A549 (cell line): ENCODE measurements around the gene CARD9. TPM values are rescaled to one million over a fixed set of nuclear protein-coding genes. Genes with fewer than 3 reads are reported as not detected.

ENCODE experiments used
- ATAC-seq, 2 experiments: fragments of 200-7000 bp in 1 of 2; fragments of >200 bp in 1 of 2; cut with Nextera tagmentation in 1 of 2; cut with Tn5 transposase in 1 of 2; 3 replicates each; pipeline versions ENCODE4 v1.8.0 to v1.9.1; 2018 to 2020; ENCODE audit warnings: mild to moderate bottlenecking in 1 of 2, moderate library complexity in 1 of 2
- CTCF ChIA-PET: fragments of 300-600 bp; sonication (Branson Sonifier 250); formaldehyde crosslinking; extraction: SDS; loops from one replicate; lab custom pipeline; 2021; ENCODE audit warnings: antibody characterized with exemption, inconsistent platforms; lab: Yijun Ruan, JAX
- POLR2A ChIA-PET: fragments of 350-600 bp; formaldehyde crosslinking; extraction: SDS; loops from one replicate; lab custom pipeline; 2021; ENCODE audit warnings: antibody characterized with exemption, inconsistent platforms; lab: Yijun Ruan, JAX
- DNase-seq, 2 experiments: peaks; one replicate each; pipeline versions ENCODE4 v3.0.0 to v3.0.0-alpha.2; 2011 to 2016; ENCODE audit warnings: low read depth in 1 of 2, low spot score in 1 of 2
- FAIRE-seq: peaks from 2 replicates; lab custom pipeline; 2011; peaks lifted over from hg19 to GRCh38; lab: Jason Lieb, UNC
- H3K27ac ChIP-seq, 2 experiments: fragments of >200 bp; sonication (Bioruptor Twin); formaldehyde crosslinking; 3 replicates each; pipeline ENCODE4 v1.5.1; 2016 to 2017
- H3K4me1 ChIP-seq: fragments of >200 bp; sonication (Bioruptor Twin); formaldehyde crosslinking; 3 replicates; pipeline ENCODE4 v1.6.1; 2016
- H3K4me2 ChIP-seq: fragments of >200 bp; sonication (Bioruptor Twin); formaldehyde crosslinking; 3 replicates; pipeline ENCODE4 v1.6.1; 2016
- H3K4me3 ChIP-seq: fragments of >200 bp; sonication (Bioruptor Twin); formaldehyde crosslinking; 3 replicates; pipeline ENCODE4 v1.5.1; 2016
- H3K9me3 ChIP-seq: fragments of >200 bp; sonication (Bioruptor Twin); formaldehyde crosslinking; 3 replicates; pipeline ENCODE4 v1.6.1; 2016
- ATOH8 ChIP-seq: fragments of 250-450 bp; sonication (Bioruptor Pico); IDR thresholded peaks from 2 replicates; pipeline ENCODE4 v1.5.0; 2020; ENCODE audit warnings: low read depth, mild to moderate bottlenecking, moderate library complexity
- BCL3 ChIP-seq: fragments of >200 bp; sonication (Bioruptor Twin); formaldehyde crosslinking; IDR thresholded peaks from 3 replicates; pipeline ENCODE4 v1.6.1; 2016
- CEBPB ChIP-seq, 2 experiments: fragments of >200 bp in 1 of 2; sonication (Bioruptor Twin) in 1 of 2; formaldehyde crosslinking in 1 of 2; IDR thresholded peaks; 2 replicates each; pipeline ENCODE4 v1.6.1; 2012 to 2016
- CTCF ChIP-seq: fragments of >200 bp; sonication (Bioruptor Twin); formaldehyde crosslinking; IDR thresholded peaks from 3 replicates; pipeline ENCODE4 v1.5.1; 2016
- EHF ChIP-seq: fragments of 250-450 bp; sonication (Bioruptor Pico); IDR thresholded peaks from 2 replicates; pipeline ENCODE4 v1.5.0; 2020; ENCODE audit warnings: mild to moderate bottlenecking
- FOSB ChIP-seq: fragments of 250-450 bp; sonication (Bioruptor Pico); IDR thresholded peaks from 2 replicates; pipeline ENCODE4 v1.5.0; 2020; ENCODE audit warnings: mild to moderate bottlenecking, moderate library complexity
- GATA3 ChIP-seq: IDR thresholded peaks from 2 replicates; pipeline ENCODE4 v1.6.1; 2012; ENCODE audit warnings: borderline replicate concordance
- HDAC2 ChIP-seq: fragments of 200-600 bp; sonication (generic); IDR thresholded peaks from 2 replicates; pipeline ENCODE4 v1.6.1; 2016
- HMGXB4 ChIP-seq: fragments of 250-450 bp; sonication (Bioruptor Pico); IDR thresholded peaks from 2 replicates; pipeline ENCODE4 v1.5.0; 2021; ENCODE audit warnings: mild to moderate bottlenecking, moderate library complexity, borderline replicate concordance
- HOXA7 ChIP-seq: fragments of 250-450 bp; sonication (Bioruptor Pico); IDR thresholded peaks from 2 replicates; pipeline ENCODE4 v1.5.0; 2020; ENCODE audit warnings: mild to moderate bottlenecking, moderate library complexity
- HOXB5 ChIP-seq: fragments of 250-450 bp; sonication (Bioruptor Pico); IDR thresholded peaks from 2 replicates; pipeline ENCODE4 v1.5.0; 2020; ENCODE audit warnings: mild to moderate bottlenecking, moderate library complexity
- JUN ChIP-seq, 2 experiments: fragments of >200 bp; sonication (Bioruptor Twin); formaldehyde crosslinking; IDR thresholded peaks; 2 replicates in 1 of 2; 3 replicates in 1 of 2; pipeline ENCODE4 v1.6.1; 2016 to 2017
- KDM5A ChIP-seq: fragments of 200-600 bp; sonication (generic); IDR thresholded peaks from 2 replicates; pipeline ENCODE4 v1.6.1; 2016; ENCODE audit warnings: antibody characterized with exemption, mild to moderate bottlenecking
- MAZ ChIP-seq: fragments of 150-350 bp; IDR thresholded peaks from 2 replicates; pipeline ENCODE4 v1.6.1; 2014; ENCODE audit warnings: antibody characterized with exemption, low read depth, low read length, borderline replicate concordance
- MYC ChIP-seq: IDR thresholded peaks from 2 replicates; pipeline ENCODE4 v1.6.1; 2012; ENCODE audit warnings: mild to moderate bottlenecking, inconsistent platforms, low read length, improper control_type of control experiment, borderline replicate concordance
- NFE2L2 ChIP-seq: fragments of 150-350 bp; conservative IDR thresholded peaks from 2 replicates; pipeline ENCODE4 v1.6.1; 2014; ENCODE audit warnings: low read length
- NPAS2 ChIP-seq: fragments of 250-450 bp; sonication (Bioruptor Pico); IDR thresholded peaks from 2 replicates; pipeline ENCODE4 v1.8.0; 2022; ENCODE audit warnings: mild to moderate bottlenecking, moderate library complexity, borderline replicate concordance
- NR3C1 ChIP-seq: fragments of >200 bp; sonication (Bioruptor Twin); formaldehyde crosslinking; IDR thresholded peaks from 3 replicates; pipeline ENCODE4 v1.6.1; 2017
- PBX3 ChIP-seq: IDR thresholded peaks from 2 replicates; pipeline ENCODE4 v1.6.1; 2012
- POLR2A ChIP-seq: IDR thresholded peaks from 2 replicates; pipeline ENCODE4 v1.6.1; 2012; ENCODE audit warnings: mild to moderate bottlenecking, low read length
- RAD21 ChIP-seq, 2 experiments: fragments of >200 bp in 1 of 2; sonication (Bioruptor Twin) in 1 of 2; formaldehyde crosslinking in 1 of 2; IDR thresholded peaks in 1 of 2; conservative IDR thresholded peaks in 1 of 2; 2 replicates in 1 of 2; 3 replicates in 1 of 2; pipeline ENCODE4 v1.6.1; 2012 to 2018; ENCODE audit warnings: inconsistent platforms in 1 of 2
- RARB ChIP-seq: fragments of 250-450 bp; sonication (Bioruptor Pico); IDR thresholded peaks from 2 replicates; pipeline ENCODE4 v1.8.0; 2021; ENCODE audit warnings: mild to moderate bottlenecking, moderate library complexity
- RCOR1 ChIP-seq: fragments of 150-350 bp; IDR thresholded peaks from 2 replicates; pipeline ENCODE4 v1.6.1; 2014; ENCODE audit warnings: antibody characterized with exemption, low read length, low read depth
- SMC3 ChIP-seq: fragments of >200 bp; sonication (Bioruptor Twin); formaldehyde crosslinking; IDR thresholded peaks from 3 replicates; pipeline ENCODE4 v1.6.1; 2018; ENCODE audit warnings: inconsistent platforms
- SREBF2 ChIP-seq: fragments of 450-650 bp; IDR thresholded peaks from 2 replicates; pipeline ENCODE4 v1.6.1; 2014; ENCODE audit warnings: mild to moderate bottlenecking, moderate library complexity
- USF2 ChIP-seq: fragments of 450-650 bp; IDR thresholded peaks from 2 replicates; pipeline ENCODE4 v1.6.1; 2014; ENCODE audit warnings: antibody characterized with exemption
- ZC3H11A ChIP-seq: fragments of 450-650 bp; IDR thresholded peaks from 2 replicates; pipeline ENCODE4 v1.6.1; 2014; ENCODE audit warnings: antibody characterized with exemption, mild to moderate bottlenecking
- WGBS: methylation state at CpG from one replicate; pipeline ENCODE4 v1.1.6; 2017; ENCODE audit errors: missing lambda C conversion rate; 5-methylcytosine and 5-hydroxymethylcytosine counted together
- polyA plus RNA-seq, 4 experiments: library from polyadenylated mRNA; depleted of rRNA in 3 of 4; stranded (reverse); fragments of >200 nt; fragmentation: RNase III in 1 of 4; extraction: RNeasy Plus Mini Kit Qiagen cat#74134 plus additional on column Dnase treatment in 1 of 4; gene quantifications; 2 replicates in 3 of 4; 3 replicates in 1 of 4; pipeline ENCODE4 v1.2.3, GENCODE V29; 2011 to 2017

CARD9 gene
- polyA plus RNA-seq, 2 of the 4 experiments (the other 2 are of a cell fraction), result 0.21 to 0.94 TPM

GRCh38 chr9:136337416-136338395 lies 35.8 kb downstream of the CARD9 start:
- FAIRE-seq (no peak), DNase-seq (no peak), ATAC-seq (no peak)
- TF ChIP-seq CTCF, result no peak
- TF ChIP-seq NPAS2 (CRISPR knock-in tag), result no peak
- TF ChIP-seq FOSB, result no peak
- TF ChIP-seq SREBF2, result no peak
- no peak for TF ChIP-seq KDM5A
- TF ChIP-seq POLR2A, result no peak
- no peak for TF ChIP-seq NFE2L2
- no peak for TF ChIP-seq USF2
- no peak for TF ChIP-seq ZC3H11A
- no peak for TF ChIP-seq NR3C1
- TF ChIP-seq ATOH8, result no peak
- TF ChIP-seq CEBPB (IDR thresholded peaks at IDR 0.05), result no peak
- TF ChIP-seq HOXB5 (CRISPR knock-in tag), result no peak
- TF ChIP-seq HOXA7, result no peak
- no peak for TF ChIP-seq RARB (CRISPR knock-in tag)
- no peak for TF ChIP-seq SMC3
- H3K4me2 ChIP-seq, result no peak overlapping the region
- ChIA-PET CTCF (interaction anchor here (0.7 to 3.2 kb wide), 17 partner anchors 8 to 294 kb away, joined by 3 to 15 read pairs (median 4); partner anchors contain the start of genes DNLZ and GPSM1), POLR2A (interaction anchor here (0.8 kb wide), 1 partner anchor 25 kb away, joined by 3 read pairs; no protein-coding TSS in a partner anchor)
- no peaks in the 10 kb centered on the region for H3K9me3 ChIP-seq
- H3K27ac ChIP-seq, result no peak overlapping the region
- 92% methylated on average over 31 of the region's 43 CpGs for WGBS
- H3K4me3 ChIP-seq, result no peak overlapping the region
- 0 out of 3 replicates have a peak, but pooled peaks cover 3% of the 10 kb centered on the region for H3K4me1 ChIP-seq

GRCh38 chr9:136336881-136337280 lies 36.6 kb downstream of the CARD9 start:
- Histone ChIP-seq H3K27ac (no peak overlapping the region), H3K4me3 (no peak overlapping the region), H3K9me3 (no peaks in the 10 kb centered on the region), H3K4me1 (0 out of 3 replicates have a peak, but pooled peaks cover 3% of the 10 kb centered on the region), H3K4me2 (no peak overlapping the region)
- DNase-seq (no peak), FAIRE-seq (no peak), ATAC-seq (no peak)
- WGBS, result 95% methylated on average over 19 of the region's 23 CpGs
- ChIA-PET CTCF (interaction anchor here (0.9 to 3.2 kb wide), 9 partner anchors 9 to 295 kb away, joined by 3 to 15 read pairs (median 6); partner anchors contain the start of gene DNLZ), POLR2A (interaction anchor here (0.8 kb wide), 1 partner anchor 26 kb away, joined by 3 read pairs; no protein-coding TSS in a partner anchor)
- no peak for TF ChIP-seq GATA3
- TF ChIP-seq HDAC2, result no peak
- TF ChIP-seq BCL3, result no peak
- TF ChIP-seq JUN (IDR thresholded peaks at IDR 0.05), result no peak
- TF ChIP-seq NPAS2 (CRISPR knock-in tag), result no peak
- TF ChIP-seq MYC, result no peak
- no peak for TF ChIP-seq EHF (CRISPR knock-in tag)
- TF ChIP-seq HMGXB4 (CRISPR knock-in tag), result no peak
- TF ChIP-seq PBX3, result no peak
- TF ChIP-seq USF2, result no peak
- no peak for TF ChIP-seq RCOR1
- no peak for TF ChIP-seq RAD21 (conservative IDR thresholded peaks at IDR 0.05 in 1 of 2, IDR thresholded peaks at IDR 0.05 in 1 of 2)
- no peak for TF ChIP-seq NFE2L2
- no peak for TF ChIP-seq NR3C1
- no peak for TF ChIP-seq MAZ
